COLO668 (cell line): Measurements from ENCODE around the gene EDNRA.
"Not testable (repeated sequence)": the region's sequence is repeated elsewhere in the genome, so short reads cannot be mapped to it uniquely, and the experiment has no call there.

ENCODE experiments used
- DNase-seq: peaks from one replicate; lab custom pipeline; 2025; ENCODE audit not compliant: unreplicated experiment; lab: John Stamatoyannopoulos, UW

EDNRA gene

GRCh38 chr4:147480891-147481576, at the start of gene EDNRA:
Gene EDNRA, plus strand, starts transcription at chr4:147481097. Its CDS starts 4,585 bp downstream, at chr4:147485682.
- peak; percentile 11 for DNase-seq

- not testable (repeated sequence) for DNase-seq
These were observed 46.5 kb upstream of the EDNRA start for GRCh38 chr4:147434370-147434769.

- DNase-seq, result no peak
These were observed 40.5 kb upstream of the EDNRA start for GRCh38 chr4:147440442-147440841.

- no peak for DNase-seq
These were observed 33.1 kb upstream of the EDNRA start for GRCh38 chr4:147447786-147448185.

GRCh38 chr4:147453561-147454141, 27.2 kb upstream of the EDNRA start:
- DNase-seq, result no peak

- DNase-seq, result no peak
These were observed 24.2 kb upstream of the EDNRA start for GRCh38 chr4:147456706-147457105.

GRCh38 chr4:147461161-147461560, 19.7 kb upstream of the EDNRA start:
- DNase-seq, result no peak

GRCh38 chr4:147463065-147463464, 17.8 kb upstream of the EDNRA start:
- no peak for DNase-seq

GRCh38 chr4:147465461-147465860, 15.4 kb upstream of the EDNRA start:
- DNase-seq, result no peak

GRCh38 chr4:147477439-147477838, 3.5 kb upstream of the EDNRA start:
- DNase-seq, result no peak

GRCh38 chr4:147479376-147479775, 1.5 kb upstream of the EDNRA start:
- no peak for DNase-seq

- DNase-seq, result no peak
These were observed 1.1 kb upstream of the EDNRA start for GRCh38 chr4:147479786-147480185.

- no peak for DNase-seq
These were observed 401 bp upstream of the EDNRA start for GRCh38 chr4:147480502-147480890.

- DNase-seq, result no peak
These were observed 746 bp downstream of the EDNRA start for GRCh38 chr4:147481577-147482109.

- no peak for DNase-seq
These were observed 1.4 kb downstream of the EDNRA start for GRCh38 chr4:147482281-147482680.

GRCh38 chr4:147485167-147485566, 4.3 kb downstream of the EDNRA start:
- DNase-seq, result no peak

- no peak for DNase-seq
These were observed 6.7 kb downstream of the EDNRA start for GRCh38 chr4:147487616-147488015.

- no peak for DNase-seq
These were observed 7.7 kb downstream of the EDNRA start for GRCh38 chr4:147488556-147488955.

- DNase-seq, result no peak
These were observed 10.2 kb downstream of the EDNRA start for GRCh38 chr4:147491086-147491485.

- no peak for DNase-seq
These were observed 11.4 kb downstream of the EDNRA start for GRCh38 chr4:147492306-147492705.

GRCh38 chr4:147492761-147493160, 11.9 kb downstream of the EDNRA start:
- DNase-seq, result no peak

- no peak for DNase-seq
These were observed 12.4 kb downstream of the EDNRA start for GRCh38 chr4:147493307-147493706.

GRCh38 chr4:147494301-147494700, 13.4 kb downstream of the EDNRA start:
- DNase-seq, result no peak
